Astrocyte (in vitro differentiated cells and primary cell): ENCODE measurements around the gene HSD17B12. TPM values are rescaled to one million over a fixed set of nuclear protein-coding genes. Genes with fewer than 3 reads are reported as not detected.

Experiments
- DNase-seq: peaks from one replicate; pipeline ENCODE4 v3.0.0-alpha.2; 2010; ENCODE audit warnings: low read depth
- FAIRE-seq: peaks from 2 replicates; lab custom pipeline; 2011; peaks lifted over from hg19 to GRCh38; lab: Jason Lieb, UNC
- H2AFZ ChIP-seq: 2 replicates; pipeline ENCODE4 v1.6.0; 2012; ENCODE audit warnings: low read depth, low read length, inconsistent platforms
- H3K27ac ChIP-seq: 2 replicates; pipeline ENCODE4 v1.5.1; 2011; ENCODE audit warnings: low read depth, low read length, inconsistent platforms
- H3K27me3 ChIP-seq: 2 replicates; pipeline ENCODE4 v1.6.0; 2011; ENCODE audit warnings: low read length, inconsistent platforms; ENCODE audit not compliant: insufficient read depth
- H3K36me3 ChIP-seq: 2 replicates; pipeline ENCODE4 v1.5.1; 2011; ENCODE audit warnings: low read length, inconsistent platforms; ENCODE audit not compliant: insufficient read depth
- H3K4me1 ChIP-seq: 2 replicates; pipeline ENCODE4 v1.5.1; 2011; ENCODE audit warnings: low read length, inconsistent platforms; ENCODE audit not compliant: insufficient read depth
- H3K4me2 ChIP-seq: 2 replicates; pipeline ENCODE4 v1.6.0; 2012; ENCODE audit warnings: low read length, inconsistent platforms
- H3K4me3 ChIP-seq: 2 replicates; pipeline ENCODE4 v1.5.1; 2011; ENCODE audit warnings: low read depth, mild to moderate bottlenecking, low read length, inconsistent platforms; ENCODE audit not compliant: insufficient read depth
- H3K79me2 ChIP-seq: 2 replicates; pipeline ENCODE4 v1.6.0; 2012; ENCODE audit warnings: mild to moderate bottlenecking, low read length, inconsistent platforms; ENCODE audit not compliant: insufficient read depth
- H3K9ac ChIP-seq: 2 replicates; pipeline ENCODE4 v1.6.0; 2012; ENCODE audit warnings: mild to moderate bottlenecking, low read length, inconsistent platforms
- H3K9me3 ChIP-seq: 2 replicates; pipeline ENCODE4 v1.5.1; 2012; ENCODE audit warnings: low read depth, mild to moderate bottlenecking, low read length, inconsistent platforms; ENCODE audit not compliant: insufficient read depth
- H4K20me1 ChIP-seq: 2 replicates; pipeline ENCODE4 v1.6.0; 2012; ENCODE audit warnings: low read length, inconsistent platforms; ENCODE audit not compliant: insufficient read depth
- H3K27ac Mint-ChIP-seq: one replicate; pipeline ENCODE4 v1.8.0; 2021; ENCODE audit warnings: mild to moderate bottlenecking, mixed read lengths; ENCODE audit not compliant: unreplicated experiment
- H3K27me3 Mint-ChIP-seq: one replicate; pipeline ENCODE4 v1.8.0; 2021; ENCODE audit warnings: low read depth, mixed read lengths; ENCODE audit not compliant: unreplicated experiment
- H3K36me3 Mint-ChIP-seq: one replicate; pipeline ENCODE4 v1.8.0; 2021; ENCODE audit warnings: low read depth, mixed read lengths; ENCODE audit not compliant: unreplicated experiment
- H3K4me1 Mint-ChIP-seq: one replicate; pipeline ENCODE4 v1.8.0; 2021; ENCODE audit warnings: low read depth, mixed read lengths; ENCODE audit not compliant: unreplicated experiment
- H3K4me3 Mint-ChIP-seq: one replicate; pipeline ENCODE4 v1.8.0; 2021; ENCODE audit warnings: mild to moderate bottlenecking, moderate library complexity, mixed read lengths; ENCODE audit not compliant: unreplicated experiment
- H3K9me3 Mint-ChIP-seq: one replicate; pipeline ENCODE4 v1.8.0; 2021; ENCODE audit warnings: mild to moderate bottlenecking, mixed read lengths; ENCODE audit not compliant: unreplicated experiment
- EZH2 ChIP-seq: IDR thresholded peaks from 2 replicates; pipeline ENCODE4 v1.6.1; 2012; ENCODE audit warnings: mild to moderate bottlenecking, low read length, inconsistent platforms; ENCODE audit not compliant: insufficient read depth
- total RNA-seq: library from RNA; stranded (reverse); gene quantifications from 2 replicates; pipeline ENCODE4 v1.2.1, GENCODE V29; 2021
- TF ChIP-seq, protein P1 (sequence below): IDR thresholded peaks from 2 replicates; pipeline ENCODE4 v1.5.1; 2011; ENCODE audit warnings: low read depth, mild to moderate bottlenecking, inconsistent platforms, low read length, moderate library complexity; ENCODE audit not compliant: insufficient read depth

Gene HSD17B12
- total RNA-seq, 1 donor from 2014 or later, result 132 TPM

DNA sequence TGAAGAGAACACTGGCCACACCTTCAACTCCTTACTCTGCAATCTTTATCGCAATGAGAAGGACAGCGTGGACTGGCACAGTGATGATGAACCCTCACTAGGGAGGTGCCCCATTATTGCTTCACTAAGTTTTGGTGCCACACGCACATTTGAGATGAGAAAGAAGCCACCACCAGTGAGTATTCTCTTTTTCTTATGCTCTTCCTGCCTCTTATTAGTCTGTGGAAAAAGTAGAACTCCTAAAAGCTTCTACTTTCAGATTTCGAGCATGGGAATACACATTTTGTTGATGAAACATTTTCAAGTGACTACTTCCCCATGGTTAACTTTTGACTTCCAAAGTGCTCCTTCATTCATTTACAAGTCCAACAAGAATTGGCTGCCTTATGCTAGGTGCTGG lies 221.0 kb downstream of the HSD17B12 start:
- no peaks in the 10 kb centered on the region for H3K79me2 ChIP-seq
- H3K4me2 ChIP-seq, result no peak overlapping the region
- FAIRE-seq (no peak), DNase-seq (no peak)
- Mint-ChIP-seq H3K36me3 (peaks cover 27% of the 10 kb centered on the region), H3K27me3 (no peaks in the 10 kb centered on the region), H3K4me3 (no peak overlapping the region), H3K27ac (no peak overlapping the region), H3K4me1 (no peaks in the 10 kb centered on the region), H3K9me3 (no peaks in the 10 kb centered on the region)
- H3K9ac ChIP-seq, result no peak overlapping the region
- H3K4me1 ChIP-seq, result peaks cover 16% of the 10 kb centered on the region
- peaks cover 15% of the 10 kb centered on the region for H3K36me3 ChIP-seq
- no peak for TF ChIP-seq EZH2
- H3K27ac ChIP-seq, result no peak overlapping the region
- H3K27me3 ChIP-seq, result no peaks in the 10 kb centered on the region
- H4K20me1 ChIP-seq, result peaks cover 14% of the 10 kb centered on the region
- no peak overlapping the region for H2AFZ ChIP-seq
- no peak overlapping the region for H3K4me3 ChIP-seq
- H3K9me3 ChIP-seq, result no peaks in the 10 kb centered on the region

DNA sequence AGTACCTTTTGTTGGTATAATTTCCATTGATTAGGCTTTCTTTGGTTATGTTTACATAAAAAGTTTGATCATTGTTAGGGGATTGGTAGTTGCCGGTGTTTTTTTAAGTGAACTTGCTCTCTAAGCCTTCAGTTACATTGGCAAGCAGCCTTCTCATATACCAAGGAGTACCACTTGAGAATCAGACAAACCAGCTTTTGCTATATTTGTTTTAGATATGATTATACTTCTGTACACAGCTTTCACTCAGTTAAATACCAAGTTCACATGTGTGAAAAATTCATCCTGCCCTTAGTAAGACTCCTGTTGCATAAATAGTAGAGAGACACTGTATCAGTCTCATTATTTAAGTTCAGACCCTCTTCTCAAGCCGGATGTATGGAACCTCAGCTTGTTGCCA lies 222.5 kb downstream of the HSD17B12 start:
- no peak overlapping the region for H2AFZ ChIP-seq
- no peak overlapping the region for H3K27ac Mint-ChIP-seq

GRCh38 chr11:43903969-43904368 lies 223.4 kb downstream of the HSD17B12 start:
- Histone ChIP-seq H3K36me3 (peaks cover 9% of the 10 kb centered on the region), H3K4me1 (peaks cover 16% of the 10 kb centered on the region), H4K20me1 (peaks cover 24% of the 10 kb centered on the region), H2AFZ (no peak overlapping the region), H3K4me3 (no peak overlapping the region), H3K79me2 (peaks cover 6% of the 10 kb centered on the region), H3K27ac (no peak overlapping the region), H3K9ac (no peak overlapping the region), H3K9me3 (no peaks in the 10 kb centered on the region), H3K4me2 (no peak overlapping the region), H3K27me3 (no peaks in the 10 kb centered on the region)
- peaks cover 10% of the 10 kb centered on the region for H3K36me3 Mint-ChIP-seq
- no peaks in the 10 kb centered on the region for H3K4me1 Mint-ChIP-seq
- FAIRE-seq (no peak), DNase-seq (no peak)
- no peak overlapping the region for H3K27ac Mint-ChIP-seq
- TF ChIP-seq EZH2, result no peak
- TF ChIP-seq, protein P1, sequence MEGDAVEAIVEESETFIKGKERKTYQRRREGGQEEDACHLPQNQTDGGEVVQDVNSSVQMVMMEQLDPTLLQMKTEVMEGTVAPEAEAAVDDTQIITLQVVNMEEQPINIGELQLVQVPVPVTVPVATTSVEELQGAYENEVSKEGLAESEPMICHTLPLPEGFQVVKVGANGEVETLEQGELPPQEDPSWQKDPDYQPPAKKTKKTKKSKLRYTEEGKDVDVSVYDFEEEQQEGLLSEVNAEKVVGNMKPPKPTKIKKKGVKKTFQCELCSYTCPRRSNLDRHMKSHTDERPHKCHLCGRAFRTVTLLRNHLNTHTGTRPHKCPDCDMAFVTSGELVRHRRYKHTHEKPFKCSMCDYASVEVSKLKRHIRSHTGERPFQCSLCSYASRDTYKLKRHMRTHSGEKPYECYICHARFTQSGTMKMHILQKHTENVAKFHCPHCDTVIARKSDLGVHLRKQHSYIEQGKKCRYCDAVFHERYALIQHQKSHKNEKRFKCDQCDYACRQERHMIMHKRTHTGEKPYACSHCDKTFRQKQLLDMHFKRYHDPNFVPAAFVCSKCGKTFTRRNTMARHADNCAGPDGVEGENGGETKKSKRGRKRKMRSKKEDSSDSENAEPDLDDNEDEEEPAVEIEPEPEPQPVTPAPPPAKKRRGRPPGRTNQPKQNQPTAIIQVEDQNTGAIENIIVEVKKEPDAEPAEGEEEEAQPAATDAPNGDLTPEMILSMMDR, result no peak
- peaks cover 1% of the 10 kb centered on the region for H3K9me3 Mint-ChIP-seq
- H3K4me3 Mint-ChIP-seq, result no peak overlapping the region
- H3K27me3 Mint-ChIP-seq, result no peaks in the 10 kb centered on the region

More for the DNA sequence above, 222.5 kb downstream of the HSD17B12 start:
- Histone ChIP-seq H3K79me2 (peaks cover 6% of the 10 kb centered on the region), H3K4me3 (no peak overlapping the region), H3K4me1 (peaks cover 16% of the 10 kb centered on the region), H3K36me3 (peaks cover 9% of the 10 kb centered on the region), H3K27me3 (no peaks in the 10 kb centered on the region), H4K20me1 (peaks cover 28% of the 10 kb centered on the region), H3K9ac (no peak overlapping the region), H3K27ac (no peak overlapping the region), H3K4me2 (no peak overlapping the region), H3K9me3 (no peaks in the 10 kb centered on the region)
- no peaks in the 10 kb centered on the region for H3K27me3 Mint-ChIP-seq
- H3K4me1 Mint-ChIP-seq, result no peaks in the 10 kb centered on the region
- no peak overlapping the region for H3K4me3 Mint-ChIP-seq
- peaks cover 1% of the 10 kb centered on the region for H3K9me3 Mint-ChIP-seq
- peaks cover 18% of the 10 kb centered on the region for H3K36me3 Mint-ChIP-seq
- no peak for TF ChIP-seq EZH2
- TF ChIP-seq, protein P1, result no peak
- FAIRE-seq (no peak), DNase-seq (no peak)
